OCI-LY1 (cell line): Measurements from ENCODE around the gene ATP2B2.

ENCODE experiments used
- CTCF ChIP-seq: fragments of 200-600 bp; sonication (generic), shearing (Covaris generic); IDR thresholded peaks from 2 replicates; pipeline ENCODE4 v1.5.1; 2017; ENCODE audit warnings: mild to moderate bottlenecking, antibody characterized with exemption, low read length, moderate library complexity, mixed read lengths
- EZH2 ChIP-seq: fragments of 200-600 bp; sonication (generic), shearing (Covaris generic); IDR thresholded peaks from 2 replicates; pipeline ENCODE4 v1.8.0; 2017; ENCODE audit warnings: borderline replicate concordance, mixed run types, mild to moderate bottlenecking, antibody characterized with exemption, low read length, moderate library complexity, mixed read lengths

- TF ChIP-seq CTCF = no peak
- no peak for TF ChIP-seq EZH2
These were observed 88.6 kb downstream of the ATP2B2 start for GRCh38 chr3:10416730-10417300.
